IMR-90 (cell line): ENCODE measurements around the gene DIP2C. TPM values are rescaled to one million over a fixed set of nuclear protein-coding genes. Genes with fewer than 3 reads are reported as not detected.

Experiments used
- ATAC-seq: fragments of 200-7000 bp; cut with Tn5 transposase; 2 replicates; pipeline ENCODE4 v1.9.1; 2020; ENCODE audit warnings: low read depth, mild to moderate bottlenecking, moderate library complexity
- BruUV-seq: library from RNA; stranded (reverse); fragments of 400-500 nt; replicated peaks from 2 replicates; lab custom pipeline; 2021; lab: Mats Ljungman, UMichigan
- CTCF ChIA-PET: fragments of 300-600 bp; formaldehyde crosslinking; extraction: SDS; loops from one replicate; lab custom pipeline; 2021; ENCODE audit warnings: antibody characterized with exemption; lab: Yijun Ruan, JAX
- POLR2A ChIA-PET: fragments of 300-600 bp; sonication (Branson Sonifier 250); formaldehyde crosslinking; loops from one replicate; lab custom pipeline; 2022; ENCODE audit warnings: antibody characterized with exemption; ENCODE audit not compliant: unreplicated experiment; lab: Charles Lee
- DNase-seq: peaks from one replicate; pipeline ENCODE4 v3.0.0; 2013
- H2AFZ ChIP-seq: replicated peaks from 2 replicates; pipeline ENCODE3; 2013; ENCODE audit warnings: low read length, mild to moderate bottlenecking; ENCODE audit not compliant: poor library complexity
- H2AK5ac ChIP-seq: 2 replicates; pipeline ENCODE4 v1.6.1; 2013; ENCODE audit warnings: low read depth, low read length, inconsistent platforms
- H2AK9ac ChIP-seq: replicated peaks from 2 replicates; pipeline ENCODE3; 2013; ENCODE audit warnings: mild to moderate bottlenecking, low read depth, low read length, moderate library complexity; ENCODE audit not compliant: poor library complexity
- H2BK120ac ChIP-seq: 2 replicates; pipeline ENCODE4 v1.6.1; 2013; ENCODE audit warnings: low read depth, low read length, inconsistent platforms
- H2BK15ac ChIP-seq: 3 replicates; pipeline ENCODE4 v1.6.1; 2013; ENCODE audit warnings: low read depth, low read length, inconsistent platforms
- H2BK20ac ChIP-seq: 2 replicates; pipeline ENCODE4 v1.6.1; 2013; ENCODE audit warnings: low read depth, mild to moderate bottlenecking, inconsistent platforms, low read length, moderate library complexity
- H2BK5ac ChIP-seq: 2 replicates; pipeline ENCODE4 v1.6.1; 2013; ENCODE audit warnings: mild to moderate bottlenecking, low read depth, low read length, inconsistent platforms; ENCODE audit not compliant: poor library complexity, severe bottlenecking
- H3K14ac ChIP-seq: replicated peaks from 2 replicates; pipeline ENCODE4 v1.6.1; 2013; ENCODE audit warnings: low read depth, low read length, inconsistent platforms
- H3K18ac ChIP-seq: 2 replicates; pipeline ENCODE4 v1.6.1; 2013; ENCODE audit warnings: low read depth, low read length, control low read depth
- H3K23ac ChIP-seq: 2 replicates; pipeline ENCODE4 v1.6.1; 2013; ENCODE audit warnings: low read depth, low read length, inconsistent platforms
- H3K27ac ChIP-seq: 2 replicates; pipeline ENCODE4 v1.5.1; 2013; ENCODE audit warnings: mild to moderate bottlenecking, control low read depth, low read length; ENCODE audit not compliant: insufficient read depth
- H3K27me3 ChIP-seq: 2 replicates; pipeline ENCODE4 v1.6.1; 2013; ENCODE audit warnings: low read length; ENCODE audit not compliant: control insufficient read depth, insufficient read depth
- H3K36me3 ChIP-seq: 2 replicates; pipeline ENCODE4 v1.6.1; 2013; ENCODE audit warnings: low read length, mixed read lengths; ENCODE audit not compliant: control insufficient read depth, insufficient read depth
- H3K4ac ChIP-seq: 2 replicates; pipeline ENCODE4 v1.6.1; 2013; ENCODE audit warnings: low read depth, low read length, inconsistent platforms
- H3K4me1 ChIP-seq: 2 replicates; pipeline ENCODE4 v1.6.1; 2013; ENCODE audit warnings: low read length, mixed read lengths; ENCODE audit not compliant: control insufficient read depth, insufficient read depth
- H3K4me2 ChIP-seq: 2 replicates; pipeline ENCODE4 v1.6.1; 2013; ENCODE audit warnings: low read depth, mild to moderate bottlenecking, control low read depth, low read length, moderate library complexity
- H3K4me3 ChIP-seq: 2 replicates; pipeline ENCODE4 v1.5.1; 2013; ENCODE audit warnings: low read depth, mild to moderate bottlenecking, control low read depth, low read length, moderate library complexity; ENCODE audit not compliant: insufficient read depth
- H3K56ac ChIP-seq: 2 replicates; pipeline ENCODE4 v1.6.1; 2013; ENCODE audit warnings: low read length, inconsistent platforms; ENCODE audit not compliant: insufficient read depth; ENCODE audit errors: extremely low read depth
- H3K79me1 ChIP-seq, 2 experiments: 2 replicates each; pipeline ENCODE4 v1.6.1; 2013; ENCODE audit warnings: low read length in 2 of 2, inconsistent platforms in 1 of 2, low read depth in 1 of 2
- H3K9ac ChIP-seq: 2 replicates; pipeline ENCODE4 v1.6.1; 2013; ENCODE audit warnings: low read depth, low read length, control low read depth
- H3K9me1 ChIP-seq: 2 replicates; pipeline ENCODE4 v1.6.1; 2013; ENCODE audit warnings: low read length, inconsistent platforms; ENCODE audit not compliant: insufficient read depth
- H3K9me3 ChIP-seq: 2 replicates; pipeline ENCODE4 v1.6.1; 2013; ENCODE audit warnings: low read length; ENCODE audit not compliant: control insufficient read depth, insufficient read depth
- H4K20me1 ChIP-seq: 2 replicates; pipeline ENCODE4 v1.6.1; 2013; ENCODE audit warnings: low read length, inconsistent platforms; ENCODE audit not compliant: insufficient read depth
- H4K5ac ChIP-seq: 2 replicates; pipeline ENCODE4 v1.6.1; 2013; ENCODE audit warnings: mild to moderate bottlenecking, low read depth, low read length, control low read depth
- H4K8ac ChIP-seq, 2 experiments: 2 replicates each; pipeline ENCODE4 v1.6.1; 2013; ENCODE audit warnings: low read depth in 2 of 2, low read length in 2 of 2, control low read depth in 1 of 2, inconsistent platforms in 1 of 2
- H4K91ac ChIP-seq: 2 replicates; pipeline ENCODE4 v1.6.1; 2013; ENCODE audit warnings: low read depth, low read length, inconsistent platforms; ENCODE audit not compliant: insufficient read depth
- MXI1 ChIP-seq: IDR thresholded peaks from 2 replicates; pipeline ENCODE4 v1.6.1; 2012; ENCODE audit warnings: low read depth, mild to moderate bottlenecking, low read length, moderate library complexity, borderline replicate concordance
- RAD21 ChIP-seq: IDR thresholded peaks from 2 replicates; pipeline ENCODE4 v1.6.1; 2012; ENCODE audit warnings: low read length, improper control_type of control experiment
- WGBS, 2 experiments: methylation state at CpG; one replicate each; pipeline versions ENCODE4 v1.1.5 to v1.1.7; 2013; ENCODE audit warnings: missing lambda C conversion rate in 2 of 2; ENCODE audit not compliant: insufficient read length in 1 of 2; ENCODE audit errors: extremely low coverage in 2 of 2; 5-methylcytosine and 5-hydroxymethylcytosine counted together
- dilution Hi-C: fragments of 300-500 bp; cut with HindIII; formaldehyde crosslinking; loops from one replicate; pipeline ENCODE4 v1.14.3; 2018; ENCODE audit warnings: low sequenced_read_pairs; ENCODE audit not compliant: unreplicated experiment
- in situ Hi-C: fragments of 300-500 bp; cut with MboI; formaldehyde crosslinking; loops from 3 replicates; pipeline ENCODE4 v1.14.3; 2019; ENCODE audit warnings: low sequenced_read_pairs, inconsistent platforms, mixed read lengths
- intact Hi-C: fragments of 100-400 bp; cut with micrococcal nuclease; formaldehyde crosslinking; loops from 2 replicates; pipeline ENCODE4 v1.10.0; 2022
- polyA plus RNA-seq, 3 experiments: library from polyadenylated mRNA; depleted of rRNA; stranded (reverse); fragments of >200 nt; gene quantifications; 2 replicates each; pipeline ENCODE4 v1.2.3, GENCODE V29; 2012; ENCODE audit warnings: low replicate concordance in 1 of 3
- total RNA-seq: library from RNA; depleted of rRNA; stranded (reverse); fragments of >200 nt; gene quantifications from 2 replicates; pipeline ENCODE4 v1.2.3, GENCODE V29; 2012
- TF ChIP-seq, protein P1 (sequence below): conservative IDR thresholded peaks from 2 replicates; pipeline ENCODE4 v1.5.1; 2012; ENCODE audit warnings: mild to moderate bottlenecking, low read depth, low read length, improper control_type of control experiment

DIP2C gene
- total and polyA plus RNA-seq, 2 of the 4 experiments (the other 2 are of a cell fraction), result 8.6 to 17.3 TPM

DNA sequence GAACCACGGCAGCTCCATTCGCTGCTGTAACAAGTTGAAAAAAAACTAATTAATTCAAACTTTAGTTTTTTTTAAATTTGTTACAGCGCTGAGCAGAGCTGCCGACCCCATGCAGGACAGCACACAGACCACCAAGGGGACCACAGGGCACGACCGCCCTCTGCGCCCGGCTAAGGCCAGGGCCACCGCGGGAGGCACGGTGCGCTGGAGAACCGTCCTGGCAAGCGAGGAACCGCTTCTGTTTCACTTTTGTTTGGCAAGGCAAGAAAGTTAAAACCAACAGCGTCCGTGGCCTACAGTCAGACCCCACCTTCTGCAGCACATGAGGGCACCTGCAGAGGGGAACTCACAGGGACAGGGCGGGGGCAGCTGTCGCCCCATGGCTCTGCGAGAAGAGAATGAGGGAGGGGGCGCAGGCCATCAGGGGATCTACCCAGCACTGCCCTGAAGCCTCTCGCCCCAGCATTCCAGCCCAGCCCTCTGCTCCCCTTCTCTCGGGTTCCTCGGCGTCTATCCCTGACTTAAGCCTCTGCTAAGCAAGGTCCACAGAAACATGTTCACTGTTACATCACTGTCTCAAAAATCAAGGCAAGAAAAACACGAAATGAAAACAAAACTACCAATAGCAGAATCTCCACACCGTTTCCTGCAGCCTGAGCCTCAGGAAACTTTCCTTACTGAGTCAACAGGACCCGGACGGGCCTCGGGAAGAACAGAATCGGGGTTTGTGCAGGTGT, 204.4 kb downstream of the DIP2C start:
- TF ChIP-seq, protein P1, sequence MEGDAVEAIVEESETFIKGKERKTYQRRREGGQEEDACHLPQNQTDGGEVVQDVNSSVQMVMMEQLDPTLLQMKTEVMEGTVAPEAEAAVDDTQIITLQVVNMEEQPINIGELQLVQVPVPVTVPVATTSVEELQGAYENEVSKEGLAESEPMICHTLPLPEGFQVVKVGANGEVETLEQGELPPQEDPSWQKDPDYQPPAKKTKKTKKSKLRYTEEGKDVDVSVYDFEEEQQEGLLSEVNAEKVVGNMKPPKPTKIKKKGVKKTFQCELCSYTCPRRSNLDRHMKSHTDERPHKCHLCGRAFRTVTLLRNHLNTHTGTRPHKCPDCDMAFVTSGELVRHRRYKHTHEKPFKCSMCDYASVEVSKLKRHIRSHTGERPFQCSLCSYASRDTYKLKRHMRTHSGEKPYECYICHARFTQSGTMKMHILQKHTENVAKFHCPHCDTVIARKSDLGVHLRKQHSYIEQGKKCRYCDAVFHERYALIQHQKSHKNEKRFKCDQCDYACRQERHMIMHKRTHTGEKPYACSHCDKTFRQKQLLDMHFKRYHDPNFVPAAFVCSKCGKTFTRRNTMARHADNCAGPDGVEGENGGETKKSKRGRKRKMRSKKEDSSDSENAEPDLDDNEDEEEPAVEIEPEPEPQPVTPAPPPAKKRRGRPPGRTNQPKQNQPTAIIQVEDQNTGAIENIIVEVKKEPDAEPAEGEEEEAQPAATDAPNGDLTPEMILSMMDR, result no peak
- TF ChIP-seq RAD21 (no peak), MXI1 (no peak)
- peak overlapping the region; percentile 82 for H3K4me2 ChIP-seq
- no peaks in the 10 kb centered on the region for H3K9me3 ChIP-seq
- no peak overlapping the region for H2AK5ac ChIP-seq
- no peak overlapping the region for H4K5ac ChIP-seq
- no peak overlapping the region for H2AK9ac ChIP-seq
- H3K36me3 ChIP-seq, result peaks cover 24% of the 10 kb centered on the region
- 0 out of 2 replicates have a peak overlapping the region, but pooled peaks have one; percentile 54 for H3K9ac ChIP-seq
- H4K91ac ChIP-seq, result no peak overlapping the region
- 0 out of 2 replicates have a peak overlapping the region, but pooled peaks have one; percentile 37 for H3K27ac ChIP-seq
- no peaks in the 10 kb centered on the region for H3K27me3 ChIP-seq
- no peak overlapping the region for H3K56ac ChIP-seq
- H2AFZ ChIP-seq, result no peak overlapping the region
- intact Hi-C loops (no loop called here), dilution Hi-C loops (no loop called here), in situ Hi-C loops (no loop called here)
- H3K18ac ChIP-seq, result no peak overlapping the region
- peaks cover 26% of the 10 kb centered on the region for H3K9me1 ChIP-seq
- POLR2A ChIA-PET, result no interaction called here
- H2BK20ac ChIP-seq, result no peak overlapping the region
- H2BK5ac ChIP-seq, result no peak overlapping the region
- H3K14ac ChIP-seq, result no peak overlapping the region
- WGBS, 2 experiments, result 96% methylated on average over 9 of the region's 31 CpGs; no CpG with 5 or more reads in 1 of the 2 experiments
- no peak overlapping the region for H2BK15ac ChIP-seq
- peak; percentile 21; the same call in 1 of the 2 replicates for ATAC-seq
- H3K79me1 ChIP-seq, result peaks cover 40 to 76% of the 10 kb centered on the region in 2 experiments
- H3K23ac ChIP-seq, result no peak overlapping the region
- H3K4ac ChIP-seq, result no peak overlapping the region; the same call in 1 of the 2 replicates
- peak overlapping the region; percentile 37; the same call in 1 of the 2 replicates for H3K4me3 ChIP-seq
- no peak overlapping the region for H2BK120ac ChIP-seq
- no peak overlapping the region for H4K8ac ChIP-seq
- DNase-seq, result no peak
- H4K20me1 ChIP-seq, result peaks cover 66% of the 10 kb centered on the region
- CTCF ChIA-PET, result no interaction called here
- peaks cover 2% of the 10 kb centered on the region; the same call in 1 of the 2 replicates for H3K4me1 ChIP-seq
- BruUV-seq, result no TSS peak
